GM19099 (cell line): ENCODE data around the gene SMARCB1.

Source experiments
- POLR2A ChIP-seq: IDR thresholded peaks from 3 replicates; pipeline ENCODE4 v1.6.1; 2011; ENCODE audit warnings: low read depth; ENCODE audit not compliant: insufficient read length; ENCODE audit errors: extremely low read depth

The SMARCB1 gene

GRCh38 chr22:23836692-23837495 is 50.1 kb downstream of the SMARCB1 start:
- no peak for TF ChIP-seq POLR2A

DNA sequence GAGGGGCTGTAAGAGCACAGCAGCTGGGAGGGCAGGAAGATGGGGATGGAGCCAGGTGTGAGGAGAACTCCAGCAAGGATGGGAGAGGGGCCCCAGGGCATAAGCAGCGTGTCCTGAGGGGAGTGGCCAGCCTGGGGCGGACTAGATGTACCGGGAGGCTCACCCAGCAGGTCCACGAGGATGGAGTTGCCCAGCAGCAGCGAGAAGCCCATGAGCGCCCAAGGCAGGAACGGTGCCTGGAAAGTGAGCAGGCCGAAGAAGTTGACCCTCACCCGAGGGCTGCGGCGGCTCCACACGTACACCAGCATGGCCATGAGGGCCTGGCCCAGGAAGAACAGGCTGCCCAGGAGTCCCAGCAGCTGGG is 50.7 kb downstream of the SMARCB1 start:
- TF ChIP-seq POLR2A, result no peak

GRCh38 chr22:23837911-23838680 is 51.3 kb downstream of the SMARCB1 start:
- TF ChIP-seq POLR2A, result no peak

DNA sequence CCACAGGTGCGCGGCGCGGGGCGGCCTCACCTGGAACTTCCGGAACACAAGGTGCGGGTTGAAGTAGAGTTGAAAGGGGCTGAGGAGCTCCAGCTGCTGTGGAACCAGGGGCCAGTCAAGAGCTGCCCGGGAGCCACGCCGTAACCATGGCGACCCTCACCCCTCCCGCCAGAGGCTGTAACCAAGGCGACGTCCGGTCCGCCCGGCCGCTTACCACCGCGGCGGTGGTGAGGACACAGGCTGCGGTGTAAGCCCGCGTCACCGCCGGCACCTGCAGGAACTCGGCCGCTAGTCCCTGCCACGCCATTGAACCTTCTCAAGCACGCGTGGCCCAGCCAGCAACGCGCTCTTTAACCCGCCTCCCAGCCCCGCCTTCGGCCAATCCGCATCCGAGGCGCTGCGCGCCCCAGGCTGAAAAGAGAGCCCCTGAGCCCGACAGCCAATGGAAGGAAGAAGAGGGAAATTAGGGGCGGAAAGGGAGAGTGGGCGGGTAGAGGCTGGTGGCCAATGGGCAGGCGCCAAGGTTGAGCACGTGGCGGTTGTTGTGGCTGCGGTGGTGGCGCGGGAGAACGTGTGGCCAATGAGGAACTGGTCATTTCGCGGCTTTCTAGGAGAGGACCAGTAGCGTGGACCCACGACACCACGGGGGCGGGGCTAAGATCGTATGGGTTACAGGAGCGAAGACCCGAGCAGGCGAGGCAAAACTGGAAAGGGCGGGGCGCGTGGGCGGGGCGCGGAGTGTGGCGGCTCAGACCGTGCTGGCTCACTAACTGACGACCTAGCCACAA is 52.1 kb downstream of the SMARCB1 start, which contains the start of gene DERL3:
DERL3 (minus strand) TSS at position 326 of the 788 bp plus-strand sequence; CDS start at position 307, 19 bp downstream.
- peak; percentile 31 for TF ChIP-seq POLR2A

DNA sequence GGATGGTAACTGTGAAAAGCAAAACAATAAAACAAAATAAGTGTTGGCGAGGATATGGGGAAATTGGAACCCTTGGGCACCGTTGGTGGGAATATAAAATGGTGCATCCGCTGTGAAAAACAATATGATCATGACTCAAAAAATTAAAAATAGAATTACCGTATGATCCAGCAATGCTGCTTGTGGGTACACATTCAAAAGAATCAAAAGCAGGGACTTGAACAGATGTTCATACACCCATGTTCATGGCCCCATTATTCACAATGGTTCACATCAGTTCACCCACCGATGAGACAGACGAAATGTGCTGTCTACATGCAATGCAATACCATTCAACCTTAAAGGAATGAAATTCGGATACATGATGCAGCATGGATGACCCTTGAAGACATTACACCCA is 53.3 kb downstream of the SMARCB1 start:
- TF ChIP-seq POLR2A, result no peak

DNA sequence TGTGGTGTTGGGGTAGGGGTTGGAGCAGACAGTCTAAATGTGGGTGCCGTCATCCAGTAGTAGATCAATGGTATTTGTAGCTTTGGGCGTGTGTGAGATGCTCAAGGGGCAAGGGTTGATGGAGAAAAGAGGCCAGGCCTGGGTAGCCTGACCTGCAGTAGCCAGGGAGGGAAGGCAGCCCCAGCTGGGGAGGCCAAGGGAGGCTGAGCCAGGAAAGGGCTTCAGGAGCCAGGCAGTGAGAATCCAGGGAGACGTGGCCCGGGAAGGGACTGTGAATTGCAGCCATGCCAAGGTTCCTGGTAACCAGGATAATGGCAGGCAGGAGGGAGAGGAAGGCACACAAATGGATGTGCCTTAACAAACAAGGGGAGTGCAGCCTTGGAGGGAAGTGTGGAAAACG is 54.5 kb downstream of the SMARCB1 start:
- no peak for TF ChIP-seq POLR2A

DNA sequence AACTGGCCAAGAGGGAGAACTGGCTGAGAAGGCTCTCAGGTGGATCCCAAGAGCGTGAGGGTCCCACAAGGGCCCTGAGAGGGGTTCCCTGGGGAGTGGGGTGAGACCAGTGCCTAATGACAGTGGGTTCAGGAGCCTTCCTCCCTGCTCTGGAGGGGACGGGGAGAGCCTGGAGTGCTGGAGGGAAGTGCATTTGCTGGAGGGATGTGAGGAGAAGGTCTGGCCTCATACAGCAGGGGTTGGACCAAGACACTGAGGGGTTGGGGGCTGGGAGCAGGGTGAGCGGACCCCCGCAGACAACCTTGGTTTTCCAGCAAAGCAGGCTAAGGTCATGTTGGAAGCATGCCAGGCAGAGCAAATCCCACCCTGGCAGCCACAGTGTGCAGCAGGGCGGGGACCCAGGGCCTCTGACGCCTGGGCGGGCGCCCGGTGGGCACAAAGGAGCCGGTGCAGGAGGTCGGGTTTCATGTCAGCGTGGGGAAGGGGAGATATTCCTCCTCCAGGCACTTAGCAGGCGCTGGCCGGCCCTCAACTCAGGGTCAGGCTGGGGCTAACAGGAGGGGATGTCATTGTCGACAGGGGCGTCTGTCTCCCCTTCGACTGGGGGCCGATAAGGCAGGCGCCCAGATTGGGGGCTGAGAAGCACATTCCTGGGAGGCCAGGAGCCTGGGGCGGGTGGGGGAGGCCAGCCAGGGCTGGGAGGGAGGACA is 55.1 kb downstream of the SMARCB1 start:
- no peak for TF ChIP-seq POLR2A

DNA sequence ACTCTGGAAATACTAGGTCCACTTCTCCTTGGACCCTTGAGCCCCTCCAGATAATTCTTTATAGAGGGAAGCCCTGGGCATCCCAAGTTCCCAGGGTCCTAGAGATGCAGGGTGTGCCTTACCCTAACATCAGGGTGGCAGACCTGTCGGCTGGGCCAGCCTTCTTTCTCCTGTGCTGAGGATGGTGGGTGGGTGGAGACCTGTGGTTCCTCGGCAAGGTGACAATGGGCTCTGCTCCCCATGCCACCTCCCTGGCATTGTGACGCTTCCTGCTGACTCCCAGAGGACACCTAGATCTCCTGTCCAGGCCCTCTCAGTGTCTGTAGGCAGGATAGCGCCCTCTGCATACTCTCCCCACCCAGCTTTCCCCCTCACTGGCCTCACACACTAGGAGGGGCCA is 55.8 kb downstream of the SMARCB1 start:
- no peak for TF ChIP-seq POLR2A

GRCh38 chr22:23844739-23845202 is 58.0 kb downstream of the SMARCB1 start:
- TF ChIP-seq POLR2A, result no peak

DNA sequence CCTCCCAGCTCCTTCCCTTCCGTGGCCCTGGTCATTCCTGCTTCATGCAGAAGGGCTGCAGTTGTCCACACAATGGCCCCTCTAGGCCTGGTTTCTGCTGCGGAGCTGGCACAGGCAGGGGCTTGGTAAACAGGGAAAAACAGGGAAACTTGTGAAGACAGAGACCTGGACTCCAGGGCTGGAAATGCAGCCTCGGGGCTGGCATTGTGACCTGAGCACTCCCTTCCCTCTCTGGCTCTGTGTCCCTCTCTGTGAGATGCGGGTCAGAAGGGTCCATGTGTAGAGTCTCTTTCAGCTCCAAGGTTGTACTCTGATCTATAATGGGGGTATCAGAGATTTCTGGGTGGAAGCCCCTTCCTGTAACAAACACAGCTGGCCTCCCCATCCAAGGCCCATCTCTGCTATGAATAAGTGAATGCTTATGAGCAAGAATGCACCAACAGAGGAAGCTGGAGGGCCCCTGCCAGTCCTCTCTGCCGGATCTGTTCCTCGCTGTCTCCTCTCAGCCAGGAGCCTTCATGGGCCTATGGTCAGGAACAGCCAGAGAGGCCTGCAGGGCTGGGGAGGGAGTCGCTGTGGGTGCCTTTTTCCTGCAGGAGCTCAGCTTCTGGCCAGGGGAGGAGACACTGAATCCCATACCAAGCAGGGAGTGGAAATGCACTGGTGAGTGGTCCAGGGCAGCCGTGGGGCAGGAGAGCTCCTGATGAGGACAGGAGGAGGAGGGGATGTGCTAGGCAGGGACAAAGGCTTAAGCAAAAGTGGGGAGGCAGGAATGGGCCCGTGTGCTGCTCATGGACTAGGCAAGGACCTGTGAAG is 58.7 kb downstream of the SMARCB1 start:
- TF ChIP-seq POLR2A, result no peak

DNA sequence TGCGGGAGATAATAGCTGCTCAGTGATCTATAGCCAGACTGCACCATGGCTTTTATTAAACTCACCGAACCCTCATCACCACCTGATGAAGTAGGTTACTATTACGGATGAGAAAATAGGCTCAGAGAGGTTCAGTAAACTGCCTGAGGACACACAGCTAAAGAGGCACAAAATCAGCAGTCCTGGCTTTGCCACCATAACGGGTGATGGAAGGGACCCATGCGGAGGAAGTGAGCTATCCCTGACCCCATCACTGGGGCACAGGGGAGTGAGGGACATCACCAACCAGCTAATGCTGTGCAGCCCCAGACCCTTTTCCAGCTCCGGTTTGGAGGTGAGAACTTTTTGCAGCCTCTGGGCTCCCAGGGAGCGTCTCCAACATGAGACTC is 59.3 kb downstream of the SMARCB1 start:
- no peak for TF ChIP-seq POLR2A

GRCh38 chr22:23847310-23847920 is 60.6 kb downstream of the SMARCB1 start:
- TF ChIP-seq POLR2A, result no peak
